GM21447 (cell line): ENCODE results near the gene PATJ.
A peak's percentile ranks its signal among the peaks of the same experiment; 100 is the strongest.
"Not testable (repeated sequence)": the region's sequence is repeated elsewhere in the genome, so short reads cannot be mapped to it uniquely, and the experiment has no call there.

ENCODE experiments used
- ATAC-seq: cut with Tn5 transposase; IDR thresholded peaks from one replicate; pipeline ENCODE4 v1.9.1; 2021; ENCODE audit not compliant: unreplicated experiment

The PATJ gene, protein sequence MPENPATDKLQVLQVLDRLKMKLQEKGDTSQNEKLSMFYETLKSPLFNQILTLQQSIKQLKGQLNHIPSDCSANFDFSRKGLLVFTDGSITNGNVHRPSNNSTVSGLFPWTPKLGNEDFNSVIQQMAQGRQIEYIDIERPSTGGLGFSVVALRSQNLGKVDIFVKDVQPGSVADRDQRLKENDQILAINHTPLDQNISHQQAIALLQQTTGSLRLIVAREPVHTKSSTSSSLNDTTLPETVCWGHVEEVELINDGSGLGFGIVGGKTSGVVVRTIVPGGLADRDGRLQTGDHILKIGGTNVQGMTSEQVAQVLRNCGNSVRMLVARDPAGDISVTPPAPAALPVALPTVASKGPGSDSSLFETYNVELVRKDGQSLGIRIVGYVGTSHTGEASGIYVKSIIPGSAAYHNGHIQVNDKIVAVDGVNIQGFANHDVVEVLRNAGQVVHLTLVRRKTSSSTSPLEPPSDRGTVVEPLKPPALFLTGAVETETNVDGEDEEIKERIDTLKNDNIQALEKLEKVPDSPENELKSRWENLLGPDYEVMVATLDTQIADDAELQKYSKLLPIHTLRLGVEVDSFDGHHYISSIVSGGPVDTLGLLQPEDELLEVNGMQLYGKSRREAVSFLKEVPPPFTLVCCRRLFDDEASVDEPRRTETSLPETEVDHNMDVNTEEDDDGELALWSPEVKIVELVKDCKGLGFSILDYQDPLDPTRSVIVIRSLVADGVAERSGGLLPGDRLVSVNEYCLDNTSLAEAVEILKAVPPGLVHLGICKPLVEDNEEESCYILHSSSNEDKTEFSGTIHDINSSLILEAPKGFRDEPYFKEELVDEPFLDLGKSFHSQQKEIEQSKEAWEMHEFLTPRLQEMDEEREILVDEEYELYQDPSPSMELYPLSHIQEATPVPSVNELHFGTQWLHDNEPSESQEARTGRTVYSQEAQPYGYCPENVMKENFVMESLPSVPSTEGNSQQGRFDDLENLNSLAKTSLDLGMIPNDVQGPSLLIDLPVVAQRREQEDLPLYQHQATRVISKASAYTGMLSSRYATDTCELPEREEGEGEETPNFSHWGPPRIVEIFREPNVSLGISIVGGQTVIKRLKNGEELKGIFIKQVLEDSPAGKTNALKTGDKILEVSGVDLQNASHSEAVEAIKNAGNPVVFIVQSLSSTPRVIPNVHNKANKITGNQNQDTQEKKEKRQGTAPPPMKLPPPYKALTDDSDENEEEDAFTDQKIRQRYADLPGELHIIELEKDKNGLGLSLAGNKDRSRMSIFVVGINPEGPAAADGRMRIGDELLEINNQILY (N-terminal part only)

DNA sequence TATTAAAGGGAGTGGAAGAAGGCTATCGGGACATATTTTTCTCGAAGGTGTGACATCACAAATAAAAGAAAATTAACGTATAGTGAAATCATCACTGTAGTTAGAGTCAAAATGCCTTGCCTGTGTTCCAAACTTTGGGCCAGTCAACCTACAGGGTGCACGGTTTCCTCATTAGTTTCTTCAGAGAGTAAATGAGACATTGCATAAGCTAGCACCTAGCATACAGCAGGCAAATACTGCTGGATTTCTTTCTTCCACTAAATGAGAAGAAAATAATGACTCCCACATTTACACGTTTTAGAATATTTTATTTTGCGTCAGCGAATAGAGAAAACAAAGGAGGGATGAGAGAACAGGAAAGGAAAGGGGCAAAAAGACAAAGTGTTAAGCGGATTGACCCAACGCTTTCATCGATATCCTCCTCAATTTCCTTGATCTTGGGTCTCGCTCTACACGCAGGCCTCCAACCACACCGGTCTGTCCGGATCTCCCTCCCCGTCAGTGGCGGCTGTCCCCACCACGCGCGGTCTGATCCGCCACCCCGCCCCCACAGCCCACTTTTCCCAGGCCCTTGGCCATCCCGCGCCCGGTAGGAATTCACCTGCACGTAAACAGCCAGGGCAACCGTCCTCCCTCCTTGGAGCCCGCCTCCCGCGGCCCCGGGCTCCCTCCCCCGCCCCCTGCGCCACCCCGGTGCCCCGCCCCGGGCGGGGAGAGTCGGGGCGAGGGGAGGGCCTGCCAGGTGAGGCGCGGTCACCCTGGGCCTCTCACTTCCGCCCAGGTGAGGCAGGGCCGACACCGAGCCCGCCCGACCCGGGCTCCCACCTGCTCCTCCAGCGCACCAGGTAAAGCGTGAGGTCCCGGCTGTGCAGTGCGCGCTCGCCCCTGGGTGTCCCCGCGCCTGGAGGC, at the start of gene PATJ:
PATJ (plus strand) TSS at position 770 of the 909 bp plus-strand sequence. CDS start 20,413 bp downstream, outside the sequence.
- ATAC-seq, result peak; percentile 80

DNA sequence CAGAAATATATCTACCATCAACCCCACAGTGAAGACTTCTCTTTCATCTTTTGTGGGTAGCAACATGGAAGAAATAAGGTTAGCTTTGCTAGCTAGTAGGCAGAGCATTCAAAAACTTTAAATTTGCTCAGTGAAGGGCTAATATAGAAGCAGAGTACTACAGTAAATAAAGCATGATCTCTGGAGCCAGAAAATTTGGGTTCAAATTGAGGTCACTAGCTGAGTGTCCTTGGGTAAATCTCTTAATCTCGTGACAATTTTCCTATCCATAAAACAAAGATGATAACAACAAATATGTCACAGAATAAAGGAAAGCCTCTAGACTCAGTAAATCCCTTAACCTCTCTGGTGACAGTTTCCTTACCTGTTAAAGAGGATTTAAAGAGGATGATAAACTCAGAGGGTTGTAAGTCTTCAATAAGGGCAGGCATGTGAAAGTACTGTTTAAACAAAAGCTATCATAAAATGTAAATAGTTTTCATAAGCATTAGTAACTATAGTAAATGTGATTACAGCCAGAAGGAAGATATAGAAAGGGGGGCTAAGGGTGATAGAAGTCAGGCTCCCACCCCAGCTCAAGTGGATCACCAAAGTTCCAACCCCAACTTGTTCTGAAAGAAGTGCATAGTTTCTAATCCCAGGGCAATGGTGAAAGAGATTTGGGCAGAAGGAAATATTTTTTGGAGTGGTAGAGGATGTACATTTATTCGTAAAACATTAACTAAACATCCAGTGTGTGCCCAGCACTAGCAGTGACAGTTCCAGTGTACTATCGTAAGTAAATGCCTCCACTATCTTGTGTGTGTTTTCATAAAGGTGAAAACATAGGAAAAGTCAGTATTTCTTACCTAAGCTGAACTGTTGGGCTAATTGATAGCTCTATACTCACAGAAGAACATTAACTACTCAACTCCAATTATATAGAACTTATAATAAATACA, 42.1 kb upstream of the PATJ start:
- ATAC-seq, result no peak

- no peak for ATAC-seq
Measured at GRCh38 chr1:61708953-61709907, 33.0 kb upstream of the PATJ start.

GRCh38 chr1:61709908-61710289, 32.4 kb upstream of the PATJ start:
- no peak for ATAC-seq

- ATAC-seq, result not testable (repeated sequence)
Measured at GRCh38 chr1:61711257-61711656, 31.0 kb upstream of the PATJ start.

GRCh38 chr1:61711969-61712368, 30.3 kb upstream of the PATJ start:
- no peak for ATAC-seq

GRCh38 chr1:61718996-61719663, 23.1 kb upstream of the PATJ start:
- not testable (repeated sequence) for ATAC-seq

- ATAC-seq, result peak; percentile 1
Measured at GRCh38 chr1:61724506-61724812, 17.8 kb upstream of the PATJ start.

GRCh38 chr1:61724813-61725694, 17.2 kb upstream of the PATJ start, which contains the start of gene TM2D1:
TM2D1 (minus strand) TSS chr1:61725141; CDS start chr1:61725120, 21 bp downstream.
- ATAC-seq, result peak; percentile 99

GRCh38 chr1:61727544-61727943, 14.7 kb upstream of the PATJ start:
- no peak for ATAC-seq

- ATAC-seq, result not testable (repeated sequence)
Measured at GRCh38 chr1:61730679-61731078, 11.6 kb upstream of the PATJ start.

DNA sequence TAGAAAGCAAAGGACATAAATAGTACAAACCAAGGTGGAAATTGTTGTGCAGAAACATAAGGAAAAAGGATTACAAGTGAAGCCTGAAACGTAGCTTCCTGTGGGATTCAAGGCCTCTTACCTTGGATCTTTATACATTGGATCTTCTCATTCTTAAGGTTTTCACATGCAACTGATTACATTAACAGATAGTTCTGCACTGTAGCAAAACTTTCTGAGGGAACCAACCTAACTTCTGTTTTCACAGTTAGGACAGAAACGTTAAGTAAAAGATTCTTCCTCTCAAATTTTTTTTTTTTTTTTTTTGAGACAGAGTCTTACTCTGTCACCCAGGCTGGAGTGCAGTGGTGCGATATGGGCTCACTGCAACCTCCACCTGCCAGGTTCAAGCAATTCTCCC, 9.6 kb upstream of the PATJ start:
- ATAC-seq, result no peak

GRCh38 chr1:61740751-61741700, 1.3 kb upstream of the PATJ start:
- ATAC-seq, result no peak

GRCh38 chr1:61742620-61743430, 545 bp downstream of the PATJ start:
- ATAC-seq, result peak; percentile 37

DNA sequence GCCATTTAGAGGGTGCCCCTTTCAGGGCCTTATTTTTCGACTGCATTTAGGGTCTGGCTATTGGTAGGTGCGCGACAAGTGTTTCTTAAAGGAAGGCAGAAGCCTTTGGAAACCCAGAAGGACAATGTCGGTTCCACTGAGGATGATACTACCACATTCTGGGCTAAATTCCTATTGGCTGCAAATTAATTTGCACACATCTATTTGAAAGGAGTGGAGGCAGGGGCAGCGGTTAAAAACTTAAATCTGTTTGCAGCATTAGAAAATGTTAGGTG, 1.1 kb downstream of the PATJ start:
- no peak for ATAC-seq
